Fibroblast of peridontal ligament (primary cell): ENCODE measurements around the gene FUT8.

Experiments used
- DNase-seq: peaks from one replicate; pipeline ENCODE4 v3.0.0-alpha.2; 2010; ENCODE audit errors: extremely low read depth

FUT8 gene

DNA sequence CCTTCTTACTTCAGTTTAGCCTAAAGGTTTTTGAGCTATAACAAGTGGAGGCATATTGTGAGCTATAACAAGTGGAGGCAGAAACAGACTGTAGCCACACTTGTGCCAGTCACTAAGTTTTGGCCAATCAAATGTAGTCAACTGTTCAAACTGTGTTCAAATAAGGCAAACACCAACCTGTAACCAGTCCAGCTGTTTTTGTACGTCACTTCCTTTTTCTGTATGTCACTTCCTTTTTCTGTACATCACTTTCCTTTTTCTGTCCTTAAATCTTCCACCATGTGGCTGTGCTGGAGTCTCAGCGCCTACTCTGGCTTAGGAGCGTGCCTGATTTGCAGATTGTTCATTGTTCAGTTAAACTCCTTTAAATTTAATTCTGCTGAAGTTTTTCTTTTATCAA is 79.7 kb downstream of the FUT8 start:
- no peak for DNase-seq

DNA sequence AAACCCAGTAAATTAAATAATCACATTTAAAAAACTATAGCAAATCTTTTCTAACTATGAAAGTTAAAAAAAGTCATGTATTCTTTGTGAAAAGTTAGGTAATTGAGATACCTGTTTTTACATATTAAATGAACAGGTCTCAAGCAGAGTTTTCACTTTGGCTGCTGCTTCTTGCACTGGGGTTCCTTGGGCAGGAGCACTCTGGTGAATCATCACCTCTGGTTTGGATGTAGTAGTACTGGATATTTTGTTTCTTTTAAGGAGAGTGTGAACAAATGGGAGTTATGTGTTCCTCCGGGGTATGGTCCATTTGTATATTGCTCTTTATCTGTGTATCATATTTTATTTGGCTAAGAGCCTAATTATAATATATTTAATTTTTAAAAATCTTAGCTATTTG is 82.7 kb downstream of the FUT8 start:
- DNase-seq, result peak; percentile 42

DNA sequence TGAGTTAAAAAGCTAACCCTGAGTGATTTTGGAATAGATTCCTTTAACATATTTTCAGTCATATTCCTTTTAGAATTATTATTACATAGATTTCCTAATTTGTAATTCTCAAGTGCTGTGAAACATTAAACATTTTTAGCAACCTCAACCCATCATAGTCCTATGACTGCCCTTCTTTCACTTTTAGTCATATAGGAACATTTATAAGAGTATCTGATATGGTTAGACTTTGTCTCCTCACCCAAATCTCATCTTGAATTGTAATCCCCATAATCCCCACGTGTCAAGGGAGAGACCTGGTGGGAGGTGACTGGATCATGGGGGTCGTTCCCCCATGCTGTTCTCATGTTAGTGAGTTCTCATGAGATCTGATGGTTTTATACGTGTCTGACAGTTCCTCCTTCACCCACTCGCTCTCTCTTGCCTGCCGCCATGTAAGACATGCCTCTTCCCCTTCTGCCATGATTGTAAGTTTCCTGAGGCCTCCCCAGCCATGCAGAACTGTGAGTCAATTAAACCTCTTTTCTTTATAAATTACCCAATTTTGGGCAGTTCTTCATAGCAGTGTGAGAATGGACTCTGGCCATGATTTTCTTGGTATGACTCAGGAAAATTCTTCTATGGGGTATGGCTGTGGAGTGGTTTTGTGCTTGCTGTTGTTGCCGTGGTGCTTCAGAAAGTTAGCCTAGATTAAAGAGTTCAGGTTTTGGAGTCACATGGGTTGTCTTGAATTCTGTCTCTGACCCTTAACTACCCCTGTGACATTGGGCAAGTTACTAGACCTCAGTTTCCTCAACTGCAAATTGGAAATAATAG is 83.9 kb downstream of the FUT8 start:
- peak; percentile 28 for DNase-seq

DNA sequence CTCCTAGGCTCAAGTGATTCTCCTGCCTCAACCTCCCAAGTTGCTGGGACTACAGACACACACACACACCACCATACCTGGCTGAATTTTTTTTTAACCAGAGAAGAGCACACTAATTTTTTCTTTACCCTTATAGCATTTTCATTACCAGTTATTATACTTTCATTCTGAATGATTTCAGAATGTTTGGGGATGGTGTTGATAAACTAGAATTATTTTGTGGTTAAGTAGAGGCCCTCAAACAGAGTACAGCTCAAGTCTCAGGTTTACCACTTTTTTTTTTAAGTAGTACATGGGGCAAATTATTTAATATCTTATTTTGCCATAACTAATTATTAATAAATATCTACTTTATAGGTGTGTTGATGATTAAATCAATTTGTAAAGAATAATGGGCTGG is 86.6 kb downstream of the FUT8 start:
- no peak for DNase-seq

DNA sequence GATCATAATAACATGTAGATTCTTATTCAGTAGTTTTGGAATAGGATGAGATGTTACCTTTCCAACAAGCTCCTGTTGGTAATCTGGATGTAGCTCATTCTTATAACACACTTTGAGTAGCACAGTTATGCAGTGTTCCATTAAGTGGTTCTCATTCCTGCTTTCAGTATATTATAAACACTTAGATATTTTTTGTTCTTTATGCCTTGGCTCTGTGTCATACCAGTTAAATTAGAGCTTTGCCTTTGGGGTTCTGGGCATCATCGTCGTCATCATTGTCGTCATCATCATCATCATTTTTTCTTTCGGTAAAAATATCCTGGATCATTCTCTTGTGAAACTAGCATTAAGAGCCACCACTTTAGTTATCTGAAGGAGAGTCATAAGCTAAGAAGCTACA is 87.5 kb downstream of the FUT8 start:
- DNase-seq, result no peak

DNA sequence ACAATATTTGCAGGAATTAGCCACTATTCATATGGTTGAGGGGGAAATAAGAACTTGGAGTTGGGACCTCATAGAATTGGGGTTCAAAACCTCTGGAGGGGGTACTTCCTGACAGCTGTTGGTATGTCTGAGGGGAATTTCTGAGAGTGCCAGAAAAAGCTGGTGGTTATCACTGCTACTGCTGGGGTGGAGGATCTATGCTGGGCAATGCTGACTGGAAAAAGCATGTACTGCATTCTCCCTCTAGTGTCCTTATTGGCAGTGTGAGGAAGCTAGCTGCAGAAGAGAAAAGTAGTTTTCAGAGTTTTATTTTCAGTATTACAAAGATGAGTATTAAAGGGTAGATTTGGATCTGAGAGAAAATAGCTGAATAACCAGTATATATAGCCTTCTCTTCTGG is 88.8 kb downstream of the FUT8 start:
- DNase-seq, result no peak

DNA sequence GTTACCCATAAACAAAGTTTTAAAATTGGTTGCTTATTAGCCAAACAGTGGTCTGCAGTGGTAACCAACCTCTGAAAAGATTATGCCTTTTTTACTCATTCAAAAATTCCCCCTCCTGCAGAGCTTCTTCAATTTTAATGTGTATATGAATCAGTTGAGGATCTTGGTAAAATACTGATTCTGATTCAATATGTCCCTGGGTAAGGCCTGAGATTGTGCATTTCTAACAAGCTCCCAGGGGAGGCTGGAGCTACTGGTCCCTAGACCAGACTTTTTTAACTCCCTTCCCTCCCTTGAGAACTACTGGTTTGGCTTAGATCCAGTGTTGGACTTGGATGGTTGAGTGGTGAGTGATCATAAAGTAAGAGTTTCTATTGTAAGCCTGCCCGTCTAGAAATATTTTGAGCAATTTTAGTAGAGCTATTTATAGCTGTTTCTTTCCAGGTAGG is 90.2 kb downstream of the FUT8 start:
- DNase-seq, result peak; percentile 65

DNA sequence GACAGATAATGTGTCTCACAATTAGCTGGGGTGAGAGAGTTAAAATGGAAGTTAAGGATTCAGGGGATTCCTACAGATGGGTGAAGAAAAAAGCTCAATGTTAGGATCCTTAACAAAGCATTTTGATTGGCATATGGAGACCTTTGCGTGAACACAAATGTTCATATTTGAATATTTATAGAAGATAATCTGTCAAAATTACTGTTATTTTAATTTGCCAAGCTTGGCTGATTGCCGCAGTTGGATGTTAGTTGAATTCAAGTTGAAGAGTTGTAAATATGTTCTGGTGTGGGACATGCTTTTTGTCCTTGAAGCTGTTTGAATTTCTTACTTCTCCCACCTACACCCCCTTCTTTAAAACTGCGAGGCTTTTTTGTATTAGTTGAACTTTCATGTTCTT is 91.2 kb downstream of the FUT8 start:
- no peak for DNase-seq

DNA sequence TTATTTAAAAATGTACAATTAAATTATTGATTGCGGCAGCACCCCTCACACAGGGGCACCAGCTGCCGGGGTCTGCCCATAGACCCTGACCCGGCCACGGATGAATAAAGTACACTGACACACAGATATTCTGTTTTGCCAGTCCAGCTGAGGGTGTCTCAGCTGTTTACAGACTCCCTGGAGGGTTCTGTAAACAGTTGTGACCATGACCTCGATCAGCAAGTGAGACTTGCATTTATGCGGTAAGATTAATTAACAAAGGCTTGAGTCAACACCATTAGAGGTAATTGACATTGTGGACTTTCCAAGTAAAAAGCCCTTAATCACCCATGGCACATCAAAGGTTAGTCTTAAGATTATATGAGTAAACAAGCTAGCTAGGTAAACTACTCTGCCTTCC is 94.3 kb downstream of the FUT8 start:
- no peak for DNase-seq

DNA sequence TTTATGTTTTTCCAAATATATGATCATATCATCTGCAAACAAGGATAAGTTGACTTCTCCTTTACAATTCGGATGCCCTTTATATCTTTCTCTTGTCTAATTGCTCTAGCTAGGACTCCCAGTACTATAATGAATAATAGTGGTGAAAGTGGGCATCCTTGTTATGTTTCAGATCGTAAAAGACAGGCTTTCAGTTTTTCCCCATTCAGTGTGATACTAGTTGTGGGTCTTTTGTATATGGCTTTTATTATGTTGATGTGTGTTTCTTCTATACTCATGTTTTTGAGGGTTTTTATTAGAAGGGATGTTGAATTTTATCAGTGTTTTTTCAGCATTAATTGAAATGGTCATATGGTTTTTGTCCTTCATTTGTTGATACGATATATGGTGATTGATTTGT is 97.3 kb downstream of the FUT8 start:
- no peak for DNase-seq

DNA sequence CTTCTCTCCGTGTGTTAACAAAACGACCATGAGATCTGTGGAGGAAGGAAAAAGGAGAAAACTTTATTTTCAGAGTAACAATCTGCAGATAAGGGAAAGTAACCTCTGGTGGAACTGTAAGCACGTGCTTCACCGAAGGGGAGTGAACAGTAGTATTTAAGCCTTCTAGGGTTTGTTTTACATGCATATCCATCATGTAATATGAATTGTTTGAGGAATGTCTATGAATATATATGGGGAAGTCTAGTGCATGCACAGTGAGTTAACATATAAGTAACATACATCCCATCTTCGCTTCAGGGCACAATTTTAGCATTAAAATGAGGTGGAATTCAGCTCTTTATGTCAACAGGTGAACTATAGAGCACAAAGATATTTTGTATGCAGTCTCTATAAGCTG is 101.1 kb downstream of the FUT8 start:
- DNase-seq, result no peak

DNA sequence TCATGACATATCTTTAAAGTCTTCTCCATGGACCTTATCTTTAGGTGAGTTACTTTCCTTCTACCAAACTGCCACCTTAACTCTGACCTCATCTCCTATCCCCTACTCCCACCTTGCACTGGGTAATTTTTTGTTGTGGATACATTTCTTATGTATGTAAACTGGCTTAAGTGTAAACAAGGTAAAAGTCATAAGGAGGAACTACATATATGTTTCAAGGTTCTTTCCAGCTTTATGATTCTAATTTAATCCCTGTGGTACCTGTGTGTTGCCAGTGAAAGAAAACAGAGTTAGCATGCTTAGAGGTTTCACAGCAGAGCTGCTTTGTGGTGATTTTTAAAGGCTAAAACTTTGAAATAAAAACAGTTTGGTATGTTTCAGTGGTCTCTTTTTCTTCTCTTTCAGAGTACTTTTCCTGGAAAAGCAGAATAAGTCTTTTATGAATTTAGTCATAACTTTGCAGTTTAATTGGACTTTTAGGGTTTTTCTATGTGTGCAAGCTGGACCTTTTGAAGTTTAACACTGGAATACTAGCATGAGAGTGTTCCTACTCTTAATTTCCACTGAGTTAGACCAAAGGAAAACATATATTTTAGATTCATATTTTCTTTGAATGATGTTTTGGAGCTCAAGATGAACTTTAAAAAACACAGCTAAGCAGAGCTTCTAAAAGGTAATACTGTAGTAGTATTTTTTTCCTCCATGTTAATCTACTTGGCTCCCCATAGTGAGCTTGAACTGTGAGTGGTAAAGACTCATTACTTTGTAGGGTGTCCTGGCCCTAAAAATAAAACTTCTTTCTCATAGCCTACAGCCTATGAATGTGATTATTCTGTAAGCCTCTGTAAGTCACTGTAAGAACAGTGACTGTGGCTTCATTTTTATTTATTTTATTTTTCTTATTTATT is 105.4 kb downstream of the FUT8 start:
- no peak for DNase-seq

DNA sequence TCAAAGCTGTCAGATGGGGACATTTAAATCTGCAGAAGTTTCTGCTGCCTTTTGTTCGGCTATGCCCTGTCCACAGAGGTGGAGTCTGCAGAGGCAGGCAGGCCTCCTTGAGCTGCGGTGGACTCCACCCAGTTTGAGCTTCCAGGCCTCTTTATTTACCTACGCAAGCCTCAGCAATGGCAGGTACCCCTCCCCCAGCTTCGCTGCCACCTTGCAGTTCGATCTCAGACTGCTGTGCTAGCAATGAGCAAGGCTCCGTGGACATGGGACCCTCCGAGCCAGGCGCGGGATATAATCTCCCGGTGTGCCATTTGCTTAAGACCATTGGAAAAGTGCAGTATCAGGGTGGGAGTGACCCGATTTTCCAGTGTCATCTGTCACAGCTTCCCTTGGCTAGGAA is 115.5 kb downstream of the FUT8 start:
- no peak for DNase-seq

DNA sequence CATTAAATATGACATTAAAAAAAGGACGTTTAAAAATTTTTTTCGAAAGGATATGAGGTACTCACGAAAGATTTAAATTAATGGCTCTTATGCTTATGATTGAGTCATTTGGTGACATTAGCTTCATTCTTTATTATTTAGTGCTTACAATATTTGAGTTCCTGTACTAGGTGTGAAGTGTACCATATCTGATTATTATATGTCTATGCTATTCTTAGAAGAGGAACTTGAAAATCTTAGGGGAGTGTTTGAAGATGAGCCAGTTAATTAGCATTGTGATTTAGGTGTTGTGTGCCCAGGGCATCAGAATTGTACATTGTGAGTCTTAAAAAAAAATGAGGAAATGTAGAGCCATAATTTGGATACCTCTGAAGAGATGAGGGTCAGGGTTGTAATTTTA is 118.6 kb downstream of the FUT8 start:
- no peak for DNase-seq

DNA sequence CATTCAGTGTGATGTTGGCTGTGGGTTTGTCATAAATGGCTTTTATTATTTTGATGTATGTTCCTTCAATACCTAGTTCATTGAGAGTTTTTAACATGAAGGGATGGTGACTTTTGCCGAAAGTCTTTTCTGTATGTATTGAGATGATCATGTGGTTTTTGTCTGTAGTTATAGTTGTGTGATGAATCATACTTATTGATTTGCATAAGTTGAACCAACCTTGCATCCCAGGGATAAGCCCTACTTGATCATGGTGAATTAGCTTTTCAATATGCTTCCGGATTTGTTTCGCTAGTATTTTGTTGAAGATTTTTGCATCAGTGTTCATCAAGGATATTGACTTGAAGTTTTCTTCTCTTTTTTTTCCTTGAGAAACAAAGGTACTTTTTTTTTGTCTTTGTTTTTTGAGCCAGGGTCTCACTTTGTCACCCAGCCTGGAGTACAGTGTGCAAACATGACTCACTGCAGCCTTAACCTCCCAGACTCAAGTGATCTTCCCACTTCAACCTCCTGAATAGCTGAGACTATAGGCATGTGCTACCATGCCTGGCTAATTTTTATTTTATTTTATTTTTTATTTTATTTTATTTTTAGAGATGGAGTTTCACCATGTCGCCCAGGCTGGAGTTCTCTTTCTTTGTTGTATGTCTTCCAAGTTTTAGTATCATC is 121.3 kb downstream of the FUT8 start:
- DNase-seq, result no peak

DNA sequence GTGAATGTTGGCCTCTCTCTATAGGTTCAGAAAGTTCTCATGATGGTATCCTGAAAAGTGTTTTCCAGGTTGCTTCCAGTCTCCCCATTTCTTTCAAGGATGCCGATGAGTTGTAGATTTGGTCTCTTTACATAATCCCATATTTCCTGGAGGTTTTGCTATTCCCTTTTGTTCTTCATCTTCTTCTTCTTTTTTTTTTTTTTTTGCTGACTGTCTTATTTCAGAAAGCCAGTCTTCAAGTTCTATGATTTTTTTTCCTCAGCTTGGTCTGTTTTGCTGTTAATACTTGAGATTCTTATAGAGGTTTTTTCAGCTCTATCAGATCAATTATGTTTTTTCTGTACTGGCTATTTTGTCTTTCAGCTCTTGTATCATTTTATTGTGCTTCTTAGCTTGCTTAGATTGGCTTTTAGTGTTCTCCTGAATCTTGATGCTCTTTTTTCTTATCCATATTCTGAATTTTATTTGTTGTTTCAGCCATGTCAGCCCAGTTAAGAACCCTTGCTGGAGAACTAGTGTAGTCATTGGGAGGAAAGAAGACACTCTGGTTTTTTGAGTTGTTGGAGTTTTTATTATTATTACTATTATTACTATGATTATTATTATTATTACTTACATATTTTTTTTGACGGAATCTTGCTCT is 124.4 kb downstream of the FUT8 start:
- no peak for DNase-seq

DNA sequence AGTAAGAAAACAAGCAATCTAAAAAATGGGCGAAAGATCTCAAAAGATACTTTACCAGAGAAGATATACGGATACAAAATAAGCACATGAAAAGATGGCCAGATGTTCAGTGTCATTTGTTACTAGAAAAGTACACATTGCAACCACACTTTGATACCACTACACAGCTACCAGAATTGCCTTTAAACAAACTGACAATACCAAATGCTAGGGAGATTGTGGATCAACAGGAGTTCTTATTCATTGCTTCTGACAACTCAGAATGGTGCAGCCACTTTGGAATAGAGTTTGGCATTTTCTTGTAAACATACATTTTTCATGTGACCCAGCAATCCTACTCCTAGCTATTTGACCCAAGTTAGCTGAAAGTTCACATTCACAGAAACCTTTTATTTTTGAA is 136.3 kb downstream of the FUT8 start:
- peak; percentile 6 for DNase-seq

DNA sequence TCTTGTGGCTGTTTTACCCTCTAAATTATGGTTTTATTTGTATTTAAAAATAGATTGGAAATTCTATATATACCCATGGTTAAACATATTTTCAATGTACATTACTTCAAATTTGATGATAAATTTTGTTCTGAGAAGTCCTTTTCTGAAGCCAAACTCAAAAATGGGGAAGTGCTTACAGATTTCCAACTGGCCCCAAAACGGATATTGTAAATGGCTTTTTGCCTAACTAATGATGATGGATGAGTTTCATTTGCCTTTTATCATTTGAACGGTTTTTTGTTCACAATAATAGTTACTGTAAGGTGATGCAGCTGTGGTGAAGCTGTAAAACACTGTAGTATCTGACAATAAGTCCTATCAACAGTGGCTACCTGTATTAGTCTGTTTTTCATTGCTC is 136.9 kb downstream of the FUT8 start:
- DNase-seq, result no peak

DNA sequence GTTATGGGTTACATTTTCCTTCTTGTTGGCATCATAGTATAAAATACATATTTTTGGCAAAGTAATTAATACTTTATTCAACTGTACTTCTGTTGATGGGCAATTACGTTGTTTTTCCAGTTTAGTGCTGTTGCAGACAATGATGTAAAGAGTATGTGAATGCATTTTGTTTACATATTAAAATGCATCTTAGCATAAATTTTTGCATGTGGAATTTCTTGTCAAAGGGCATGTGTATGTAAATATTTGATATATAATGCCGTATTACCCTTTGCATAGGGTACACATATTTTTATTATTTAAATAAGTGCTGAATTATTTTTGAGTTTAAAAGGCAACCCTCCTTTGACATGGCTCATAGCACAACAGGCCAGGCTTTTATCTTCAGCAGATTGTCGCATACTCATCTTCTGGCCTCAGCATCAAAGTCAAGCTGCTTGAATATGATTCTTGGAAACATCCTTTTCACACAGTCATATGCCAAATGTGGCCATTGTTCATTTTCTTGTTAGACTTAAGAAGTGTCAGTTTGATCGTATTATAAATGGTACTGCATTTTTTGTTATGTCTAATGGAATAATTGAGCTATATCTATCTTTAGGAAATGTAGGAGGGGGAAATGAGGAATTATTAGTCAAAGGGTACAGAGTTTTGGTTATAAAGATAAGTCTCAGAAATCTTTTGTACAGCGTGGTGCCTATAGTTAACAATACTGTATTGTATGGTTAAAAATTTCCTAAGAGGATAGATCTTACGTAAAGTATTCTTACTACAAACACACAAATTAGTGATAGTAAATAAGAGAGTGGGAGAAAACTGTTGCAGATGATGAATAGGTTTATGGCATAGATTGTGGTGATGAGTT is 138.5 kb downstream of the FUT8 start:
- no peak for DNase-seq

DNA sequence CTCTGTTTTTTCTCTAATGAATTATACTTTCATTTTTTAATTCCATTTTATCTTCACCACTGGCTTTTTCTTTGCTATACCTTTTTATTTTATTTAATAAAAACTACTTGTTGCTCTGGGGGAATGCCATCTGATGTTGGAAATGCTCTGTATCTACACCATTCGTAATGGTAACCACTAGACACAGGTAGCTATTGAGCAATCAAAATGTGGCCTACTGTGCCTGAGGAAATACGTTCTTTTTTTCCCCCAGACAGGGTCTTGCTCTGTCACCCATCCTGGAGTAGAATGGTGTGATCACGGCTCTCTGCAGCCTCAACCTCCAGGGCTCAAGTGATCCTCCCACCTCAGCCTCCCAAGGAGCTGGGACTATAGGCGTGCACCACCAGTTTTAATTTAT is 140.2 kb downstream of the FUT8 start:
- DNase-seq, result no peak

DNA sequence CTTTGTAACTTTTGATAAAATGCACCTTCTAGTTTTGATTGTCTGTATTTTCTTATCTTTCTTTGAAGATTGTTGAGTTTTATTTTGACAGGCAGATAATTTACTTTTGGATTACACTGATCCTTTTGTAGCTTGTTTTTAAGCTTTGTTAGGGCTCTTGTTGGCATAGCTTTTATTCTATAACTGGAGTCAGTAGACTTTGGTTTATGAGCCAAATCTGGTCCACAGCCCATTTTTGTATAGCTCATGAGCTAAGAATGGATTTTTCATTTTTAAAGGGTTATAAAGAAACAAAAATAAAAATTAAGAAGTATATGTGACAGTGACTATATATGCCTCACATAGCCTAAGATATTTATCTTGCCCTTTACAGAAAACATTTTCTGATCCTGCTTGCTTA is 142.3 kb downstream of the FUT8 start:
- no peak for DNase-seq
